ENCODE results near the gene LPP. TPM values are rescaled to one million over a fixed set of nuclear protein-coding genes. Genes with fewer than 3 reads are reported as not detected.

LPP gene
- polyA plus RNA-seq, 1 donor (not counting 4 experiments of a cell fraction or from before 2014, with no cell fraction given): 16.0 TPM

DNA sequence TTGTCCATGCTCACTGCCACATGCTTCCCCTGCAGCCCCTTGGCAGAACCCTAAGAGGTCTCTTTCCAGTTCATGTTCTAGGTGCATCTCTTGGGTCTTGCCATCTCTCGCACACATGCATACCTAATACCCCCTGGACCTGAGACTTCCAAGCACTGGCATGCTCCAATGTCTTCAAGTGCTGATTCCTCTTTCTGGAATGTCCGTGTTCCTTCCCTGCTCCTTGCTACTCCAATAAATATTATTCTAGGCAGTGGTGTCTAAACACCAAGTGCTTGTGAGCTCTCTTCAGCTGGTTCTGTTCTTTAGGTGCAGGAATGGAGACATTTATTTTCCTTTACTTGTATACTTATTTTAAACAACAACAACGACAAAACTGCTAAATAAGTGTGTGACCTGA lies 370.1 kb downstream of the LPP start:
- Histone ChIP-seq H2AFZ (ENCODE audit: control insufficient read depth, low read length) (no peak overlapping the region), H4K20me1 (ENCODE audit: control insufficient read depth, extremely low read depth, insufficient read depth, low read length) (no peaks in the 10 kb centered on the region), H3K27me3 (ENCODE audit: control insufficient read depth, extremely low read depth, insufficient read depth, low read length) (no peaks in the 10 kb centered on the region), H3K4me1 (ENCODE audit: control insufficient read depth, extremely low read depth, insufficient read depth, low read length) (peaks cover 12% of the 10 kb centered on the region), H3K36me3 (ENCODE audit: control insufficient read depth in 2 of 2, extremely low read depth in 1 of 2, insufficient read depth in 2 of 2, low read length in 2 of 2) (peaks cover 0 to 2% of the 10 kb centered on the region in 2 experiments), H3K27ac (ENCODE audit: control insufficient read depth, insufficient read depth, low read length) (no peak overlapping the region), H3K9me1 (ENCODE audit: control insufficient read depth, extremely low read depth, insufficient read depth, low read length) (no peaks in the 10 kb centered on the region), H3K9ac (ENCODE audit: control insufficient read depth, extremely low read depth, insufficient read depth, low read length) (no peak overlapping the region), H3K9me3 (ENCODE audit: control insufficient read depth, low read depth, low read length) (no peaks in the 10 kb centered on the region), H3K4me2 (ENCODE audit: control insufficient read depth, extremely low read depth, insufficient read depth, low read depth, low read length) (no peak overlapping the region), H3K4me3 (ENCODE audit: control insufficient read depth in 2 of 3, extremely low read depth in 1 of 3, insufficient read depth in 2 of 3, low read depth in 1 of 3, low read length in 3 of 3) (no peak overlapping the region), H3K79me2 (ENCODE audit: control insufficient read depth, insufficient read depth, low read length) (no peaks in the 10 kb centered on the region)
- TF ChIP-seq, protein P1, sequence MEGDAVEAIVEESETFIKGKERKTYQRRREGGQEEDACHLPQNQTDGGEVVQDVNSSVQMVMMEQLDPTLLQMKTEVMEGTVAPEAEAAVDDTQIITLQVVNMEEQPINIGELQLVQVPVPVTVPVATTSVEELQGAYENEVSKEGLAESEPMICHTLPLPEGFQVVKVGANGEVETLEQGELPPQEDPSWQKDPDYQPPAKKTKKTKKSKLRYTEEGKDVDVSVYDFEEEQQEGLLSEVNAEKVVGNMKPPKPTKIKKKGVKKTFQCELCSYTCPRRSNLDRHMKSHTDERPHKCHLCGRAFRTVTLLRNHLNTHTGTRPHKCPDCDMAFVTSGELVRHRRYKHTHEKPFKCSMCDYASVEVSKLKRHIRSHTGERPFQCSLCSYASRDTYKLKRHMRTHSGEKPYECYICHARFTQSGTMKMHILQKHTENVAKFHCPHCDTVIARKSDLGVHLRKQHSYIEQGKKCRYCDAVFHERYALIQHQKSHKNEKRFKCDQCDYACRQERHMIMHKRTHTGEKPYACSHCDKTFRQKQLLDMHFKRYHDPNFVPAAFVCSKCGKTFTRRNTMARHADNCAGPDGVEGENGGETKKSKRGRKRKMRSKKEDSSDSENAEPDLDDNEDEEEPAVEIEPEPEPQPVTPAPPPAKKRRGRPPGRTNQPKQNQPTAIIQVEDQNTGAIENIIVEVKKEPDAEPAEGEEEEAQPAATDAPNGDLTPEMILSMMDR (optimal IDR thresholded peaks at IDR 0.05 in 1 of 3, IDR thresholded peaks at IDR 0.05 in 1 of 3, conservative IDR thresholded peaks at IDR 0.05 in 1 of 3; ENCODE audit: extremely low read depth in 1 of 3, insufficient read depth in 2 of 3, low read length in 3 of 3): no peak
- TF ChIP-seq EZH2 (IDR thresholded peaks at IDR 0.05; ENCODE audit: low read length): no peak
- dilution Hi-C loops (cut with MboI; ENCODE audit: extremely low pct_ligation_motif_present, low sequenced_read_pairs): no loop called here
- DNase-seq (ENCODE audit: low read depth, low spot score): no peak
- no peak for FAIRE-seq

DNA sequence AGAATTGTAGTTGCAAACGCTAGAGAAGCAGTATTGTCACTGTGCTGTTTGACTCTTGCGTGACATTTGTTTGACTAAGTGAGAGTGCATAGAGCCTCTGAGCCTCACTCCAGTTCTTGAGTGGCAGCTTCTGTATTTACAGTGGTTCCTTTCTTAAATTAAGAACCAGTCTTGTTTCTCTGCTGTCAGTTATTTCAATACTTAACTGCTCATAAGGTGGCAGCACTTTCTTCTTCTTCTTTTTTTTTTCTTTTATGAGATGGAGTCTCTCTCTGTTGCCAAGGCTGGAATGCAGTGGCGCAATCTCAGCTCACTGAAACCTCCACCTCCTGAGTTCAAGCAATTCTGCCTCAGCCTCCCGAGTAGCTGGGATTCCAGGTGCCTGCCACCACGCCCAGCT lies 372.1 kb downstream of the LPP start:
- no peaks in the 10 kb centered on the region for H3K9me3 ChIP-seq (ENCODE audit: control insufficient read depth, low read depth, low read length)
- no peaks in the 10 kb centered on the region for H3K79me2 ChIP-seq (ENCODE audit: control insufficient read depth, insufficient read depth, low read length)
- no peaks in the 10 kb centered on the region for H4K20me1 ChIP-seq (ENCODE audit: control insufficient read depth, extremely low read depth, insufficient read depth, low read length)
- no peaks in the 10 kb centered on the region for H3K27me3 ChIP-seq (ENCODE audit: control insufficient read depth, extremely low read depth, insufficient read depth, low read length)
- H3K4me3 ChIP-seq (ENCODE audit: control insufficient read depth in 2 of 3, extremely low read depth in 1 of 3, insufficient read depth in 2 of 3, low read depth in 1 of 3, low read length in 3 of 3): no peak overlapping the region
- peaks cover 0 to 2% of the 10 kb centered on the region in 2 experiments for H3K36me3 ChIP-seq (ENCODE audit: control insufficient read depth in 2 of 2, extremely low read depth in 1 of 2, insufficient read depth in 2 of 2, low read length in 2 of 2)
- H3K9ac ChIP-seq (ENCODE audit: control insufficient read depth, extremely low read depth, insufficient read depth, low read length): no peak overlapping the region
- TF ChIP-seq, protein P1 (optimal IDR thresholded peaks at IDR 0.05 in 1 of 3, IDR thresholded peaks at IDR 0.05 in 1 of 3, conservative IDR thresholded peaks at IDR 0.05 in 1 of 3; ENCODE audit: extremely low read depth in 1 of 3, insufficient read depth in 2 of 3, low read length in 3 of 3): no peak
- TF ChIP-seq EZH2 (IDR thresholded peaks at IDR 0.05; ENCODE audit: low read length): no peak
- peaks cover 16% of the 10 kb centered on the region for H3K4me1 ChIP-seq (ENCODE audit: control insufficient read depth, extremely low read depth, insufficient read depth, low read length)
- DNase-seq (ENCODE audit: low read depth, low spot score) (no peak), FAIRE-seq (peak; percentile 36)
- H3K4me2 ChIP-seq (ENCODE audit: control insufficient read depth, extremely low read depth, insufficient read depth, low read depth, low read length): no peak overlapping the region
- no peaks in the 10 kb centered on the region for H3K9me1 ChIP-seq (ENCODE audit: control insufficient read depth, extremely low read depth, insufficient read depth, low read length)
- no peak overlapping the region for H2AFZ ChIP-seq (ENCODE audit: control insufficient read depth, low read length)
- dilution Hi-C loops (cut with MboI; ENCODE audit: extremely low pct_ligation_motif_present, low sequenced_read_pairs): no loop called here
- H3K27ac ChIP-seq (ENCODE audit: control insufficient read depth, insufficient read depth, low read length): no peak overlapping the region

All from keratinocyte (primary cell).